IMR-90 (cell line): ENCODE results near the gene OR6V1.

Experiments
- POLR2A ChIP-seq: IDR thresholded peaks from 2 replicates; pipeline ENCODE4 v1.6.1; 2012; ENCODE audit warnings: mild to moderate bottlenecking, low read depth, low read length
- RAD21 ChIP-seq: IDR thresholded peaks from 2 replicates; pipeline ENCODE4 v1.6.1; 2012; ENCODE audit warnings: low read length, improper control_type of control experiment
- SMC3 ChIP-seq: fragments of 150-350 bp; IDR thresholded peaks from 2 replicates; pipeline ENCODE4 v1.6.1; 2016; ENCODE audit warnings: low read depth, mild to moderate bottlenecking, antibody characterized with exemption, low read length, moderate library complexity
- USF2 ChIP-seq: fragments of 150-350 bp; IDR thresholded peaks from 2 replicates; pipeline ENCODE4 v1.6.1; 2017; ENCODE audit warnings: mild to moderate bottlenecking, antibody characterized with exemption, low read length, low read depth
- TF ChIP-seq, protein P1 (sequence below): conservative IDR thresholded peaks from 2 replicates; pipeline ENCODE4 v1.5.1; 2012; ENCODE audit warnings: mild to moderate bottlenecking, low read depth, low read length, improper control_type of control experiment

DNA sequence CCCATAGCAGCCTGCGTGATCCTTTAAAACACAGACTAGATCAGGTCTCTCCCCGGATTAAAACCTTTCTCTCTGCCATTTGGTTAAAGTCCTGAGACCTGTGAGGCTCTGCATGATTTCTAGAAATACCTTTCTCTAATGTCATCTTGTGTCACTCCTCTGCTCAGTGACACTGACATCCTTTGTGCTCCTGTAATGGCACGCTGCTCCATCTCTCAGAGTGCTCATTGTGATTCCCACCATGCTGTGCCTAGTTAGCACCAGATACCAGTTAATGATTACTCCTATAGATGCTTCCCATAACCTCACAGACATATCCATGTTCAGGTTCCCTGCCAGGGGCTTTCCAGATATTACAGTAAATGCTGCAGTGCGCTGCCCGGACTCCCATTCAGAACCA lies 13.5 kb upstream of the OR6V1 start:
- TF ChIP-seq, protein P1, sequence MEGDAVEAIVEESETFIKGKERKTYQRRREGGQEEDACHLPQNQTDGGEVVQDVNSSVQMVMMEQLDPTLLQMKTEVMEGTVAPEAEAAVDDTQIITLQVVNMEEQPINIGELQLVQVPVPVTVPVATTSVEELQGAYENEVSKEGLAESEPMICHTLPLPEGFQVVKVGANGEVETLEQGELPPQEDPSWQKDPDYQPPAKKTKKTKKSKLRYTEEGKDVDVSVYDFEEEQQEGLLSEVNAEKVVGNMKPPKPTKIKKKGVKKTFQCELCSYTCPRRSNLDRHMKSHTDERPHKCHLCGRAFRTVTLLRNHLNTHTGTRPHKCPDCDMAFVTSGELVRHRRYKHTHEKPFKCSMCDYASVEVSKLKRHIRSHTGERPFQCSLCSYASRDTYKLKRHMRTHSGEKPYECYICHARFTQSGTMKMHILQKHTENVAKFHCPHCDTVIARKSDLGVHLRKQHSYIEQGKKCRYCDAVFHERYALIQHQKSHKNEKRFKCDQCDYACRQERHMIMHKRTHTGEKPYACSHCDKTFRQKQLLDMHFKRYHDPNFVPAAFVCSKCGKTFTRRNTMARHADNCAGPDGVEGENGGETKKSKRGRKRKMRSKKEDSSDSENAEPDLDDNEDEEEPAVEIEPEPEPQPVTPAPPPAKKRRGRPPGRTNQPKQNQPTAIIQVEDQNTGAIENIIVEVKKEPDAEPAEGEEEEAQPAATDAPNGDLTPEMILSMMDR, result no peak
- TF ChIP-seq POLR2A (no peak), SMC3 (no peak), RAD21 (no peak), USF2 (no peak)
